Neural progenitor cell (in vitro differentiated cells): ENCODE data around the gene RGS3. TPM values are rescaled to one million over a fixed set of nuclear protein-coding genes. Genes with fewer than 3 reads are reported as not detected.

Source experiments
- DNase-seq: peaks from one replicate; pipeline ENCODE4 v3.0.0-alpha.2; 2016; ENCODE audit warnings: low spot score
- H2AFZ ChIP-seq: fragments of 200-600 bp; sonication (generic); replicated peaks from 2 replicates; pipeline ENCODE4 v1.6.1; 2016; ENCODE audit warnings: antibody characterized with exemption
- H3F3A ChIP-seq: fragments of 200-600 bp; sonication (generic); 2 replicates; pipeline ENCODE4 v1.6.1; 2016; ENCODE audit warnings: antibody characterized with exemption, low read depth
- H3K27ac ChIP-seq: fragments of 200-600 bp; sonication (generic); 2 replicates; pipeline ENCODE4 v1.5.1; 2016; ENCODE audit warnings: mild to moderate bottlenecking
- H3K27me3 ChIP-seq: fragments of 200-600 bp; sonication (generic); 2 replicates; pipeline ENCODE4 v1.6.1; 2016; ENCODE audit warnings: mild to moderate bottlenecking, moderate library complexity
- H3K36me3 ChIP-seq: fragments of 200-600 bp; sonication (generic); 2 replicates; pipeline ENCODE4 v1.5.1; 2016
- H3K4me1 ChIP-seq: fragments of 200-600 bp; sonication (generic); 2 replicates; pipeline ENCODE4 v1.6.1; 2016; ENCODE audit warnings: mixed run types
- H3K4me2 ChIP-seq: fragments of 200-600 bp; sonication (generic); 2 replicates; pipeline ENCODE4 v1.6.1; 2016
- H3K4me3 ChIP-seq: fragments of 200-600 bp; sonication (generic); 2 replicates; pipeline ENCODE4 v1.5.1; 2016
- H3K79me2 ChIP-seq: fragments of 200-600 bp; sonication (generic); 2 replicates; pipeline ENCODE4 v1.6.1; 2016; ENCODE audit warnings: low read depth
- H3K9ac ChIP-seq: fragments of 200-600 bp; sonication (generic); 2 replicates; pipeline ENCODE4 v1.6.1; 2016
- H3K9me3 ChIP-seq: fragments of 200-600 bp; sonication (generic); 2 replicates; pipeline ENCODE4 v1.5.1; 2016; ENCODE audit warnings: low read depth
- H4K20me1 ChIP-seq: fragments of 200-600 bp; sonication (generic); 2 replicates; pipeline ENCODE4 v1.6.1; 2016; ENCODE audit warnings: low read depth
- H3K27ac Mint-ChIP-seq: 3 replicates; pipeline ENCODE4 v1.8.0; 2021; ENCODE audit warnings: mixed read lengths
- H3K27me3 Mint-ChIP-seq: 2 replicates; pipeline ENCODE4 v1.8.0; 2022; ENCODE audit warnings: low read depth, mild to moderate bottlenecking, inconsistent platforms, moderate library complexity, mixed read lengths; ENCODE audit not compliant: insufficient read depth
- H3K36me3 Mint-ChIP-seq: 3 replicates; pipeline ENCODE4 v1.8.0; 2021; ENCODE audit warnings: mixed read lengths
- H3K4me1 Mint-ChIP-seq: 3 replicates; pipeline ENCODE4 v1.8.0; 2021; ENCODE audit warnings: mixed read lengths
- H3K4me3 Mint-ChIP-seq: 3 replicates; pipeline ENCODE4 v1.8.0; 2021; ENCODE audit warnings: mild to moderate bottlenecking, moderate library complexity, mixed read lengths
- H3K9me3 Mint-ChIP-seq: 3 replicates; pipeline ENCODE4 v1.8.0; 2020; ENCODE audit warnings: mixed read lengths
- EZH2 ChIP-seq: fragments of 200-600 bp; sonication (generic); IDR thresholded peaks from 2 replicates; pipeline ENCODE4 v1.6.1; 2017; ENCODE audit warnings: antibody characterized with exemption, mild to moderate bottlenecking, moderate library complexity
- EZH2phosphoT487 ChIP-seq: fragments of 200-600 bp; sonication (generic); IDR thresholded peaks from 2 replicates; pipeline ENCODE4 v1.6.1; 2017; ENCODE audit warnings: antibody characterized with exemption
- total RNA-seq: library from RNA; depleted of rRNA; stranded (reverse); fragments of >200 nt; gene quantifications from 2 replicates; pipeline ENCODE4 v1.2.3, GENCODE V29; 2015; ENCODE audit warnings: low replicate concordance
- TF ChIP-seq, protein P1 (sequence below): fragments of 200-600 bp; sonication (generic); IDR thresholded peaks from 2 replicates; pipeline ENCODE4 v1.5.1; 2017; ENCODE audit warnings: antibody characterized with exemption, mild to moderate bottlenecking

RGS3 gene
- total RNA-seq, 1 donor from 2014 or later: 30.3 TPM

DNA sequence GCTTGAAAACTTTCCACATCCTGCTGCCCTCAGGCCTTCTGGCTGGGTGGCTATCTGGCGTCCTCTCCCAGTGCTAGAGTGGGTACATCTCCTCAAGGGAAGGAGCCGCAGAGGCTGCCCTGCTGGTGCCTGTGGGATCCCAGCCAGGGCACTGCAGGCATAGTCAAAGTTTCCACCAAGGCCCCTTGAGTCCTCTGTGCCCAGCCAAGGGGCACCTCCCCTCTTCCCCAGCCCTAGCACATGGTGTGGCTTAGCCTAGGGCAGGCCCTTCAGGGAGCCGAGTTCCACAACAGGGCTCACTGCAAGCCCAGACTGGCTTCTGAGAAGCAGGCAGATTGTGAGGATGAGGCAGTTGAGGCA lies 103.2 kb downstream of the RGS3 start:
- H3K4me3 ChIP-seq: no peak overlapping the region
- no peak overlapping the region for H2AFZ ChIP-seq
- no peak overlapping the region for H3K4me2 ChIP-seq
- no peak overlapping the region for H3K27ac ChIP-seq
- peaks cover 6% of the 10 kb centered on the region for H3K27me3 ChIP-seq
- TF ChIP-seq EZH2phosphoT487 (no peak), EZH2 (no peak)
- TF ChIP-seq, protein P1, sequence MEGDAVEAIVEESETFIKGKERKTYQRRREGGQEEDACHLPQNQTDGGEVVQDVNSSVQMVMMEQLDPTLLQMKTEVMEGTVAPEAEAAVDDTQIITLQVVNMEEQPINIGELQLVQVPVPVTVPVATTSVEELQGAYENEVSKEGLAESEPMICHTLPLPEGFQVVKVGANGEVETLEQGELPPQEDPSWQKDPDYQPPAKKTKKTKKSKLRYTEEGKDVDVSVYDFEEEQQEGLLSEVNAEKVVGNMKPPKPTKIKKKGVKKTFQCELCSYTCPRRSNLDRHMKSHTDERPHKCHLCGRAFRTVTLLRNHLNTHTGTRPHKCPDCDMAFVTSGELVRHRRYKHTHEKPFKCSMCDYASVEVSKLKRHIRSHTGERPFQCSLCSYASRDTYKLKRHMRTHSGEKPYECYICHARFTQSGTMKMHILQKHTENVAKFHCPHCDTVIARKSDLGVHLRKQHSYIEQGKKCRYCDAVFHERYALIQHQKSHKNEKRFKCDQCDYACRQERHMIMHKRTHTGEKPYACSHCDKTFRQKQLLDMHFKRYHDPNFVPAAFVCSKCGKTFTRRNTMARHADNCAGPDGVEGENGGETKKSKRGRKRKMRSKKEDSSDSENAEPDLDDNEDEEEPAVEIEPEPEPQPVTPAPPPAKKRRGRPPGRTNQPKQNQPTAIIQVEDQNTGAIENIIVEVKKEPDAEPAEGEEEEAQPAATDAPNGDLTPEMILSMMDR: no peak
- H3K27ac Mint-ChIP-seq: no peak overlapping the region
- no peaks in the 10 kb centered on the region for H3K79me2 ChIP-seq
- no peaks in the 10 kb centered on the region for H4K20me1 ChIP-seq
- peaks cover 4% of the 10 kb centered on the region for H3K9me3 Mint-ChIP-seq
- H3K4me1 Mint-ChIP-seq: peaks cover 31% of the 10 kb centered on the region
- no peak for DNase-seq
- no peak overlapping the region for H3K9ac ChIP-seq
- peaks cover 1% of the 10 kb centered on the region for H3K36me3 Mint-ChIP-seq
- H3F3A ChIP-seq: no peaks in the 10 kb centered on the region
- H3K4me3 Mint-ChIP-seq: no peak overlapping the region
- H3K4me1 ChIP-seq: peaks cover 18% of the 10 kb centered on the region
- no peaks in the 10 kb centered on the region for H3K27me3 Mint-ChIP-seq
- no peaks in the 10 kb centered on the region for H3K36me3 ChIP-seq
- no peaks in the 10 kb centered on the region for H3K9me3 ChIP-seq

DNA sequence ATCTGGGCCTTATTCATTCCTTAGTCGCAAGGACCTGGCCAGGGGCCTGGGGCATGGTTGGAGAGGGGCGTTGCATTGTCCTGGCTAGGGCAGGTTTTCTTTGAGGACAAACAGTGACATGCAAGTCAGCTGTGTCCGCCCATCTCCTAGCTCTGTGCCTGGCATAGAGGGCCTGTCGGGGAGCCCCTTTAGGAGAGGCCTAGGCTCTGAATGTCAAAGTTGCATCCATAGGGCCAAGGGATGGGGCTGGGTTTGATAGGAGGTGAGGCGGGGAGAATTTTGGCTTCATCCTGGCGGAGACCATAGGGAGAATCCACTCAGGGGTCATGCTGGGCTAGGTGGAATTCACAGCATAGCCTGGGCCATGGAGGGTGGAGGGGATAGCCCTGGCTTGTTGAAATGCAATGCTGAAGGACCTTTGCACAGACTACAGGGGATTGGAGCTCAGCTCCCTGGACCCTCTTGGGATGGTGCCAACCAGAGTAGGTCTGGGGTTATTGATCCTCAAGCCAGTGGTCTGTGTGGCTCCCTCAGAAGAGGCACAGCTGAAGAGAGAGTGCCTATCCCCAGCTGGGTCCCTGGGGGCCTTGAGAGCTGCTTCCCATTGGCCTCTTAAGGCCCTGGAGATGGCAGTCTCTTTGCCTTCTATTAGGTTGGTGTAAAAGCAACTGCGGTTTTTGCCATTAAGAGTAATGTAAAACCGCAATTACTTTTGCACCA lies 104.0 kb downstream of the RGS3 start:
- Histone ChIP-seq H4K20me1 (no peaks in the 10 kb centered on the region), H3K27ac (no peak overlapping the region), H3K4me1 (peaks cover 18% of the 10 kb centered on the region), H3K36me3 (no peaks in the 10 kb centered on the region), H3K79me2 (no peaks in the 10 kb centered on the region), H3K4me3 (no peak overlapping the region), H3K9ac (no peak overlapping the region), H3F3A (no peaks in the 10 kb centered on the region), H3K27me3 (peaks cover 6% of the 10 kb centered on the region), H3K4me2 (no peak overlapping the region), H3K9me3 (no peaks in the 10 kb centered on the region), H2AFZ (no peak overlapping the region)
- H3K36me3 Mint-ChIP-seq: peaks cover 1% of the 10 kb centered on the region
- H3K9me3 Mint-ChIP-seq: peaks cover 4% of the 10 kb centered on the region
- DNase-seq: no peak
- no peak for TF ChIP-seq EZH2
- TF ChIP-seq EZH2phosphoT487: no peak
- TF ChIP-seq, protein P1: no peak
- peaks cover 31% of the 10 kb centered on the region for H3K4me1 Mint-ChIP-seq
- peaks cover 4% of the 10 kb centered on the region for H3K27me3 Mint-ChIP-seq
- H3K27ac Mint-ChIP-seq: no peak overlapping the region
- H3K4me3 Mint-ChIP-seq: no peak overlapping the region

- Histone ChIP-seq H3K27ac (no peak overlapping the region), H3F3A (no peaks in the 10 kb centered on the region), H3K4me1 (peaks cover 18% of the 10 kb centered on the region), H3K27me3 (peaks cover 6% of the 10 kb centered on the region), H3K9me3 (no peaks in the 10 kb centered on the region), H2AFZ (no peak overlapping the region), H4K20me1 (no peaks in the 10 kb centered on the region), H3K4me3 (no peak overlapping the region), H3K4me2 (no peak overlapping the region), H3K79me2 (no peaks in the 10 kb centered on the region), H3K36me3 (no peaks in the 10 kb centered on the region), H3K9ac (no peak overlapping the region)
- H3K36me3 Mint-ChIP-seq: peaks cover 1% of the 10 kb centered on the region
- H3K27ac Mint-ChIP-seq: no peak overlapping the region
- peaks cover 4% of the 10 kb centered on the region for H3K27me3 Mint-ChIP-seq
- no peak for DNase-seq
- no peak for TF ChIP-seq EZH2
- H3K4me1 Mint-ChIP-seq: peaks cover 31% of the 10 kb centered on the region
- no peak overlapping the region for H3K4me3 Mint-ChIP-seq
- H3K9me3 Mint-ChIP-seq: peaks cover 4% of the 10 kb centered on the region
Measured at GRCh38 chr9:113568081-113568435, 104.5 kb downstream of the RGS3 start.

GRCh38 chr9:113568571-113569321 lies 105.2 kb downstream of the RGS3 start:
- TF ChIP-seq EZH2phosphoT487 (no peak), EZH2 (no peak)
- TF ChIP-seq, protein P1: no peak
- Histone ChIP-seq H3K4me3 (no peak overlapping the region), H3F3A (no peaks in the 10 kb centered on the region), H3K27me3 (peaks cover 6% of the 10 kb centered on the region), H3K9me3 (no peaks in the 10 kb centered on the region), H3K4me2 (no peak overlapping the region), H4K20me1 (no peaks in the 10 kb centered on the region), H3K4me1 (peaks cover 18% of the 10 kb centered on the region), H3K79me2 (no peaks in the 10 kb centered on the region), H2AFZ (no peak overlapping the region), H3K9ac (no peak overlapping the region), H3K27ac (no peak overlapping the region), H3K36me3 (no peaks in the 10 kb centered on the region)
- H3K27ac Mint-ChIP-seq: peak overlapping the region; percentile 21
- no peak overlapping the region for H3K4me3 Mint-ChIP-seq
- H3K36me3 Mint-ChIP-seq: peaks cover 1% of the 10 kb centered on the region
- no peak for DNase-seq
- peaks cover 26% of the 10 kb centered on the region for H3K4me1 Mint-ChIP-seq
- peaks cover 4% of the 10 kb centered on the region for H3K9me3 Mint-ChIP-seq
- peaks cover 4% of the 10 kb centered on the region for H3K27me3 Mint-ChIP-seq
